ENCODE measurements around the gene TSPAN17.

DNA sequence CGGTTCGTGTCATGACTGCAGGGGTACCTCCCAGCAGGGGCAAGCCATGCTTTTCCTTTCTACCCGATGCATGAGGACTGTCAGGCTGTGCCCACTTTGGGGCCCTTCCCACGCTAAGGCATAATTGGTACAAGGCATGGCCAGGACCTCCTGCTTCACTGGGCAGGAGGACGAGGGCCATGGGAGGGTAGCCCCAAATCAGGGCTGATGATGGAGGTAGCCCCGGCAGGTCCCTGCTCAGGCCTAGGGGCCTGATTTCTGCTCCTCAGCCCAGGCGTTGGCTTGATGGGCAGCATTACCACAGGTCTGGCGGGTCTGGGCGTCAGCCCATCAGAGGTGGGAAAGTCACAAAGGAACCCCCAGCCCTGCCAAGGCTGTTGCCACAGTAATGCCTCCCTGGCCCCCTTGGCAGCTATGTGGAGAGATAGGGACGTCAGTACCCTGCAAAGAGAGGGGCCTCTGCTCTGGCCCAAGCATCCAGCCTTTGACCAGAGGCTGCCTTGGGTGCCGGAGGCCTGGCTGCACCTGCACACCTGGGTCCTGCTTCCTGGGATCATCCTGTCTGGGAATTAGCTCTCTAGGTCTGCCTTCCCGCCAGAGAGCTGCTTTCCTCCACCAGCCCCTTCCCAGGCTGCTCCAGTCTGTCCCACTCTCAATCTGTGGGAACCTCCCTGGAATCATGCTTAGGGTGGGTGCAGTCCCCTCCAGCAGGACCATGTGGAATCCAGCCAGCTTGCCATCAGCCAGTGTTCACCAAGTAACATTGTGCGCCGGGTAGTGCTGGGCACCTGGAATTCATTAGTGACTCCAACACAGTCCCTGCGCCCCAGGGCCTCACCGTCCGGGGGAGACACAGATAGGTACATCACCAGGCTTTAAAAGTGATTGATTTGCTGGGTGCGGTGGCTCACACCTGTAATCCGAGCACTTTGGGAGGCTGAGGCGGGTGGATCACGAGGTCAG is 15.4 kb downstream of the TSPAN17 start:
- no peak for TF ChIP-seq POLR2A (IDR thresholded peaks at IDR 0.05; ENCODE audit: low read depth, low read length)
- TF ChIP-seq POLR2AphosphoS5 (IDR thresholded peaks at IDR 0.05; ENCODE audit: low read depth, low read length) = no peak
